HG03442 (cell line): ENCODE measurements around the gene DEPDC5.
A peak's percentile ranks its signal among the peaks of the same experiment; 100 is the strongest.
"Not testable (repeated sequence)": the region's sequence is repeated elsewhere in the genome, so short reads cannot be mapped to it uniquely, and the experiment has no call there.

Source experiments
- ATAC-seq: cut with Tn5 transposase; IDR thresholded peaks from one replicate; pipeline ENCODE4 v1.9.1; 2021; ENCODE audit warnings: mild to moderate bottlenecking, moderate library complexity; ENCODE audit not compliant: unreplicated experiment

The DEPDC5 gene

GRCh38 chr22:31748490-31748889 is 5.3 kb upstream of the DEPDC5 start:
- ATAC-seq: no peak

GRCh38 chr22:31749636-31750364 is 4.0 kb upstream of the DEPDC5 start, which contains the start of gene PRR14L:
TSS of gene PRR14L (minus strand) at chr22:31750132. CDS start at chr22:31738860, 11,272 bp downstream.
- ATAC-seq: peak; percentile 57

- ATAC-seq: no peak
Measured at GRCh38 chr22:31750365-31751284, 3.2 kb upstream of the DEPDC5 start.

- no peak for ATAC-seq
Measured at GRCh38 chr22:31752096-31752847, 1.5 kb upstream of the DEPDC5 start.

- no peak for ATAC-seq
Measured at GRCh38 chr22:31753005-31753633, 700 bp upstream of the DEPDC5 start.

GRCh38 chr22:31754813-31755212 is 994 bp downstream of the DEPDC5 start:
- ATAC-seq: no peak

- ATAC-seq: no peak
Measured at GRCh38 chr22:31757265-31757664, 3.4 kb downstream of the DEPDC5 start.

GRCh38 chr22:31758860-31759259 is 5.0 kb downstream of the DEPDC5 start:
- ATAC-seq: not testable (repeated sequence)

- no peak for ATAC-seq
Measured at GRCh38 chr22:31764785-31765184, 11.0 kb downstream of the DEPDC5 start.

- ATAC-seq: no peak
Measured at GRCh38 chr22:31768422-31769059, 14.7 kb downstream of the DEPDC5 start.

GRCh38 chr22:31773416-31773815 is 19.6 kb downstream of the DEPDC5 start:
- ATAC-seq: no peak

GRCh38 chr22:31776231-31776630 is 22.4 kb downstream of the DEPDC5 start:
- no peak for ATAC-seq

- ATAC-seq: no peak
Measured at GRCh38 chr22:31789803-31790202, 36.0 kb downstream of the DEPDC5 start.

GRCh38 chr22:31790240-31790639 is 36.4 kb downstream of the DEPDC5 start:
- ATAC-seq: no peak

GRCh38 chr22:31799358-31799757 is 45.5 kb downstream of the DEPDC5 start:
- ATAC-seq: not testable (repeated sequence)

- ATAC-seq: no peak
Measured at GRCh38 chr22:31800065-31800464, 46.2 kb downstream of the DEPDC5 start.

- ATAC-seq: not testable (repeated sequence)
Measured at GRCh38 chr22:31800861-31801260, 47.0 kb downstream of the DEPDC5 start.

GRCh38 chr22:31802575-31802974 is 48.8 kb downstream of the DEPDC5 start:
- ATAC-seq: no peak

GRCh38 chr22:31806751-31807150 is 52.9 kb downstream of the DEPDC5 start:
- no peak for ATAC-seq

- ATAC-seq: no peak
Measured at GRCh38 chr22:31812977-31813605, 59.3 kb downstream of the DEPDC5 start.
